SK-N-SH treated with all-trans-retinoic acid at 6 μM for 48 hours (cell line): ENCODE measurements around the gene BRD7.

ENCODE experiments used
- ATAC-seq: fragments of 200-7000 bp; cut with Tn5 transposase; 3 replicates; pipeline ENCODE4 v1.9.1; 2020; ENCODE audit warnings: mild to moderate bottlenecking, moderate library complexity
- ARNTL ChIP-seq: fragments of 450-650 bp; formaldehyde crosslinking; IDR thresholded peaks from 2 replicates; pipeline ENCODE4 v1.5.0; 2020; ENCODE audit warnings: low read depth, mild to moderate bottlenecking, moderate library complexity, borderline replicate concordance
- BACH2 ChIP-seq: fragments of 250-450 bp; sonication (Bioruptor Pico); IDR thresholded peaks from 2 replicates; pipeline ENCODE4 v1.9.0; 2021; ENCODE audit warnings: mild to moderate bottlenecking, borderline replicate concordance
- CREB5 ChIP-seq: fragments of 250-450 bp; sonication (Bioruptor Pico); IDR thresholded peaks from 2 replicates; pipeline ENCODE4 v1.5.1; 2020; ENCODE audit warnings: low read depth, mild to moderate bottlenecking, moderate library complexity
- CSDC2 ChIP-seq: fragments of 250-450 bp; sonication (Bioruptor Pico); IDR thresholded peaks from 2 replicates; pipeline ENCODE4 v1.5.0; 2020; ENCODE audit warnings: mild to moderate bottlenecking, moderate library complexity
- ESRRG ChIP-seq: fragments of 250-450 bp; sonication (Bioruptor Pico); IDR thresholded peaks from 2 replicates; pipeline ENCODE4 v1.6.1; 2021; ENCODE audit warnings: mild to moderate bottlenecking
- GLIS3 ChIP-seq: fragments of 250-450 bp; sonication (Bioruptor Pico); IDR thresholded peaks from 2 replicates; pipeline ENCODE4 v1.5.0; 2020; ENCODE audit warnings: mild to moderate bottlenecking, moderate library complexity
- ISL1 ChIP-seq: fragments of 250-450 bp; sonication (Bioruptor Pico); IDR thresholded peaks from 2 replicates; pipeline ENCODE4 v2.1.2; 2022; ENCODE audit warnings: mild to moderate bottlenecking, moderate library complexity
- OSR1 ChIP-seq: fragments of 250-450 bp; sonication (Bioruptor Pico); IDR thresholded peaks from 2 replicates; pipeline ENCODE4 v1.8.0; 2022; ENCODE audit warnings: moderate library complexity, mild to moderate bottlenecking, inconsistent platforms
- PATZ1 ChIP-seq: fragments of 250-450 bp; sonication (Bioruptor Pico); IDR thresholded peaks from 2 replicates; pipeline ENCODE4 v1.8.0; 2020; ENCODE audit warnings: mild to moderate bottlenecking, moderate library complexity, borderline replicate concordance
- RARB ChIP-seq: fragments of 250-450 bp; sonication (Bioruptor Pico); IDR thresholded peaks from 2 replicates; pipeline ENCODE4 v1.8.0; 2021; ENCODE audit warnings: mild to moderate bottlenecking, moderate library complexity
- SNAI2 ChIP-seq: fragments of 250-450 bp; sonication (Bioruptor Pico); IDR thresholded peaks from 2 replicates; pipeline ENCODE4 v1.5.0; 2020; ENCODE audit warnings: mild to moderate bottlenecking, moderate library complexity
- TOX ChIP-seq: fragments of 250-450 bp; sonication (Bioruptor Pico); IDR thresholded peaks from 2 replicates; pipeline ENCODE4 v1.8.0; 2021; ENCODE audit warnings: mild to moderate bottlenecking, moderate library complexity, borderline replicate concordance
- ZC3H10 ChIP-seq: fragments of 250-450 bp; sonication (Bioruptor Pico); IDR thresholded peaks from 2 replicates; pipeline ENCODE4 v1.5.1; 2021; ENCODE audit warnings: mild to moderate bottlenecking, moderate library complexity
- ZFP3 ChIP-seq: fragments of 250-450 bp; sonication (Bioruptor Pico); IDR thresholded peaks from 2 replicates; pipeline ENCODE4 v1.5.0; 2020; ENCODE audit warnings: mild to moderate bottlenecking, moderate library complexity
- ZFP30 ChIP-seq: fragments of 450-650 bp; formaldehyde crosslinking; IDR thresholded peaks from 2 replicates; pipeline ENCODE4 v1.5.0; 2022; ENCODE audit warnings: mild to moderate bottlenecking, moderate library complexity
- ZNF565 ChIP-seq: fragments of 450-650 bp; formaldehyde crosslinking; conservative IDR thresholded peaks from 2 replicates; pipeline ENCODE4 v1.5.0; 2020; ENCODE audit warnings: low read depth, mild to moderate bottlenecking, moderate library complexity
- ZNF70 ChIP-seq: fragments of 450-650 bp; formaldehyde crosslinking; IDR thresholded peaks from 2 replicates; pipeline ENCODE4 v1.5.0; 2020; ENCODE audit warnings: mild to moderate bottlenecking, moderate library complexity
- ZNF8 ChIP-seq: fragments of 450-650 bp; formaldehyde crosslinking; IDR thresholded peaks from 2 replicates; pipeline ENCODE4 v1.5.0; 2020; ENCODE audit warnings: mild to moderate bottlenecking, moderate library complexity
- TF ChIP-seq, protein P1 (sequence below): fragments of 250-450 bp; sonication (Bioruptor Pico); IDR thresholded peaks from 2 replicates; pipeline ENCODE4 v1.8.0; 2021; ENCODE audit warnings: low read depth, mild to moderate bottlenecking, moderate library complexity, borderline replicate concordance
- TF ChIP-seq, protein P2 (sequence below): fragments of 250-450 bp; sonication (Bioruptor Pico); IDR thresholded peaks from 2 replicates; pipeline ENCODE4 v1.5.1; 2021; ENCODE audit warnings: mild to moderate bottlenecking, moderate library complexity

BRD7 gene

GRCh38 chr16:50326264-50326663, 42.5 kb downstream of the BRD7 start:
- no peak for TF ChIP-seq ZNF8 (CRISPR knock-in tag)
- TF ChIP-seq ZC3H10 (CRISPR knock-in tag): no peak
- TF ChIP-seq ZFP3: no peak
- no peak for TF ChIP-seq ARNTL
- TF ChIP-seq ZNF565 (CRISPR knock-in tag): no peak
- TF ChIP-seq ISL1: no peak
- no peak for TF ChIP-seq CREB5 (CRISPR knock-in tag)
- TF ChIP-seq SNAI2 (CRISPR knock-in tag): no peak
- TF ChIP-seq, protein P1, sequence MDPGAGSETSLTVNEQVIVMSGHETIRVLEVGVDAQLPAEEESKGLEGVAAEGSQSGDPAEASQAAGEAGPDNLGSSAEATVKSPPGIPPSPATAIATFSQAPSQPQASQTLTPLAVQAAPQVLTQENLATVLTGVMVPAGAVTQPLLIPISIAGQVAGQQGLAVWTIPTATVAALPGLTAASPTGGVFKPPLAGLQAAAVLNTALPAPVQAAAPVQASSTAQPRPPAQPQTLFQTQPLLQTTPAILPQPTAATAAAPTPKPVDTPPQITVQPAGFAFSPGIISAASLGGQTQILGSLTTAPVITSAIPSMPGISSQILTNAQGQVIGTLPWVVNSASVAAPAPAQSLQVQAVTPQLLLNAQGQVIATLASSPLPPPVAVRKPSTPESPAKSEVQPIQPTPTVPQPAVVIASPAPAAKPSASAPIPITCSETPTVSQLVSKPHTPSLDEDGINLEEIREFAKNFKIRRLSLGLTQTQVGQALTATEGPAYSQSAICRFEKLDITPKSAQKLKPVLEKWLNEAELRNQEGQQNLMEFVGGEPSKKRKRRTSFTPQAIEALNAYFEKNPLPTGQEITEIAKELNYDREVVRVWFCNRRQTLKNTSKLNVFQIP: no peak
- no peak for TF ChIP-seq ESRRG
- TF ChIP-seq PATZ1 (CRISPR knock-in tag): no peak
- no peak for TF ChIP-seq GLIS3 (CRISPR knock-in tag)
- no peak for TF ChIP-seq ZFP30 (CRISPR knock-in tag)
- TF ChIP-seq CSDC2 (CRISPR knock-in tag): no peak
- no peak for ATAC-seq

GRCh38 chr16:50324345-50324744, 44.4 kb downstream of the BRD7 start:
- no peak for ATAC-seq
- TF ChIP-seq, protein P1: no peak
- TF ChIP-seq ZNF70 (no peak), BACH2 (no peak)
- TF ChIP-seq, protein P2, sequence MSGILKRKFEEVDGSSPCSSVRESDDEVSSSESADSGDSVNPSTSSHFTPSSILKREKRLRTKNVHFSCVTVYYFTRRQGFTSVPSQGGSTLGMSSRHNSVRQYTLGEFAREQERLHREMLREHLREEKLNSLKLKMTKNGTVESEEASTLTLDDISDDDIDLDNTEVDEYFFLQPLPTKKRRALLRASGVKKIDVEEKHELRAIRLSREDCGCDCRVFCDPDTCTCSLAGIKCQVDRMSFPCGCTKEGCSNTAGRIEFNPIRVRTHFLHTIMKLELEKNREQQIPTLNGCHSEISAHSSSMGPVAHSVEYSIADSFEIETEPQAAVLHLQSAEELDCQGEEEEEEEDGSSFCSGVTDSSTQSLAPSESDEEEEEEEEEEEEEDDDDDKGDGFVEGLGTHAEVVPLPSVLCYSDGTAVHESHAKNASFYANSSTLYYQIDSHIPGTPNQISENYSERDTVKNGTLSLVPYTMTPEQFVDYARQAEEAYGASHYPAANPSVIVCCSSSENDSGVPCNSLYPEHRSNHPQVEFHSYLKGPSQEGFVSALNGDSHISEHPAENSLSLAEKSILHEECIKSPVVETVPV (CRISPR knock-in tag): no peak

DNA sequence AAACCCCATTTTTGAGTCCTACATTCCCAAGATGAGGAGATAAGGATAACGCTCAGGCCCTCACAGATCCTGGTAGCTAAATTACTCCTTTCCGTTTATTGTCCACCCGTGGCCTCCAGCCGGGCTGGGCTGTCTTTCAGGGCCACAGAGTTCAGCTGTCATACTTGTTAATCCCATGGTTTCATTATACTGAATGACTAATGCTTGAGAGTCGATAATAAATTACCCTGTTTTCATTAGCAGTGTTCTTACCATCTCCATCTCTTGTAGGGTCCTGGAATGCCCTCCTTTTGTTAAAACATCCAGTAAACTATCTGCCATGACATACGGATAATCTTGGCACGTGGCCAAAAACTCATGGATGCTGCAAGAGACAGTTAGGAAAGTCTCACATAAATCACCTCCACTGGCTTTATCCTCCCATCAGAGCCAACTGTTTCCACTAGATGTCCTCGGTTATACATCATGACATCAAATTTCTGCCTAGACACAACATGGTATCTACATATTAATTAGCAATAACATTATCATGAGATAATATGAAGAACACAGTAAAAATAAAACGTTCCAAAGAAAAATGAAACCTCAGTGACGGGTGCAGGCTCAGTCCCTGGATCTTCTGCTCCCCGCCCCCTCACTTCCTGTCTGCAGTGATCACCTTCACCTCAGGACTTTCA, 45.3 kb downstream of the BRD7 start:
- ATAC-seq: peak; percentile 59
- no peak for TF ChIP-seq RARB (CRISPR knock-in tag)
- TF ChIP-seq ISL1: peak; percentile 31
- TF ChIP-seq, all 23 proteins: peak for 1

GRCh38 chr16:50322333-50322732, 46.5 kb downstream of the BRD7 start:
- no peak for ATAC-seq
- no peak for TF ChIP-seq ZNF70
- TF ChIP-seq ZFP3: no peak
- no peak for TF ChIP-seq TOX
- no peak for TF ChIP-seq CREB5 (CRISPR knock-in tag)
- no peak for TF ChIP-seq ZFP30 (CRISPR knock-in tag)
- TF ChIP-seq RARB (CRISPR knock-in tag): no peak
- no peak for TF ChIP-seq GLIS3 (CRISPR knock-in tag)
- no peak for TF ChIP-seq CSDC2 (CRISPR knock-in tag)
- no peak for TF ChIP-seq OSR1 (CRISPR knock-in tag)
- no peak for TF ChIP-seq ZNF565 (CRISPR knock-in tag)
- TF ChIP-seq, all 23 proteins: peak for 0
